Tibial artery (tissue), 4 donors: ENCODE data around the gene COPZ2.

Experiments used
- DNase-seq, 2 donors: peaks; one replicate each; pipeline ENCODE4 v3.0.0-alpha.2; 2019
- H3K27ac ChIP-seq, 2 donors: fragments of 200-600 bp; sonication (generic) in 1 of 2; 1 replicate in 1 of 2; 2 replicates in 1 of 2; pipeline ENCODE4 v1.5.1; 2018 to 2019; ENCODE audit warnings: mild to moderate bottlenecking in 1 of 2
- H3K27me3 ChIP-seq, 2 donors: fragments of 200-600 bp; sonication (generic) in 1 of 2; one replicate each; pipeline versions ENCODE4 v1.5.1 to v1.6.0; 2016 to 2019
- H3K36me3 ChIP-seq, 3 donors: fragments of 200-600 bp; sonication (generic) in 2 of 3; one replicate each; pipeline ENCODE4 v1.5.1; 2016 to 2019; ENCODE audit warnings: mild to moderate bottlenecking in 2 of 3
- H3K4me1 ChIP-seq, 4 donors: fragments of 200-600 bp; sonication (generic) in 2 of 4; 1 replicate in 3 of 4; 2 replicates in 1 of 4; pipeline ENCODE4 v1.5.1; 2016 to 2019
- H3K4me3 ChIP-seq, 2 donors: fragments of 200-600 bp; sonication (generic) in 1 of 2; 1 replicate in 1 of 2; 2 replicates in 1 of 2; pipeline ENCODE4 v1.5.1; 2018 to 2019; ENCODE audit warnings: mild to moderate bottlenecking in 2 of 2
- H3K9me3 ChIP-seq, 3 donors: fragments of 200-600 bp; sonication (generic) in 1 of 3; one replicate each; pipeline ENCODE4 v1.5.1; 2016 to 2019
- intact Hi-C: fragments of 100-400 bp; cut with DNase I; formaldehyde crosslinking; loops from one replicate; pipeline ENCODE4 v1.15.0; 2023; ENCODE audit warnings: low total_unique reads
- TF ChIP-seq, protein P1 (sequence below), 2 experiments: fragments of 200-600 bp in 1 of 2; fragments of 450-650 bp in 1 of 2; IDR thresholded peaks; one replicate each; pipeline ENCODE4 v1.5.1; 2017 to 2019; ENCODE audit warnings: antibody characterized with exemption in 2 of 2, mild to moderate bottlenecking in 1 of 2, moderate library complexity in 1 of 2

Gene COPZ2

DNA sequence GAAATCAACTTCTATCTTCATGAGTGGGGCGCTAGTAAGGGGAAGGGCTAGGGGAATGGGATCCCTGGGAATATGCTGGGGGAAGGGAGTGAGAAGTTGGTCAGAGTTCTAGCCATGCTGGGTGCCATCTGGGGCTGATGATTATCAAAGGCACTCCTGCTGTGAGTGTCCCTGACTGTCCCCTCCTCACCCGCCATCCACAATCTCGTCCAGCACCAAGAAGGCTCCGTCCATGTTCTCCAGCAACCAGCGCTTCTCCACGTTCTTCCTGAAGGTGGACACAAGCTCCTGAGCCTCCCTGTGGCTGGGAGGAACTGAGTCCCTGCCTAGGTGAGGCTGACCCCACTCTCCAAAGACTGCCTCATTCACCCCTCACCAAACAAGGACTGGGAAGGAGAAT, 5.6 kb downstream of the COPZ2 start:
- intact Hi-C loops = no loop called here
- peaks cover 0 to 17% (median 7%) of the 10 kb centered on the region in 4 donors for H3K4me1 ChIP-seq
- TF ChIP-seq, protein P1, sequence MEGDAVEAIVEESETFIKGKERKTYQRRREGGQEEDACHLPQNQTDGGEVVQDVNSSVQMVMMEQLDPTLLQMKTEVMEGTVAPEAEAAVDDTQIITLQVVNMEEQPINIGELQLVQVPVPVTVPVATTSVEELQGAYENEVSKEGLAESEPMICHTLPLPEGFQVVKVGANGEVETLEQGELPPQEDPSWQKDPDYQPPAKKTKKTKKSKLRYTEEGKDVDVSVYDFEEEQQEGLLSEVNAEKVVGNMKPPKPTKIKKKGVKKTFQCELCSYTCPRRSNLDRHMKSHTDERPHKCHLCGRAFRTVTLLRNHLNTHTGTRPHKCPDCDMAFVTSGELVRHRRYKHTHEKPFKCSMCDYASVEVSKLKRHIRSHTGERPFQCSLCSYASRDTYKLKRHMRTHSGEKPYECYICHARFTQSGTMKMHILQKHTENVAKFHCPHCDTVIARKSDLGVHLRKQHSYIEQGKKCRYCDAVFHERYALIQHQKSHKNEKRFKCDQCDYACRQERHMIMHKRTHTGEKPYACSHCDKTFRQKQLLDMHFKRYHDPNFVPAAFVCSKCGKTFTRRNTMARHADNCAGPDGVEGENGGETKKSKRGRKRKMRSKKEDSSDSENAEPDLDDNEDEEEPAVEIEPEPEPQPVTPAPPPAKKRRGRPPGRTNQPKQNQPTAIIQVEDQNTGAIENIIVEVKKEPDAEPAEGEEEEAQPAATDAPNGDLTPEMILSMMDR (IDR thresholded peaks at IDR 0.05) = no peak
- H3K36me3 ChIP-seq = peaks cover 0 to 11% (median 10%) of the 10 kb centered on the region in 3 donors
- H3K9me3 ChIP-seq = no peaks in the 10 kb centered on the region
- no peaks in the 10 kb centered on the region for H3K27me3 ChIP-seq
- no peak for DNase-seq
- no peak overlapping the region for H3K27ac ChIP-seq
- H3K4me3 ChIP-seq = no peak overlapping the region

DNA sequence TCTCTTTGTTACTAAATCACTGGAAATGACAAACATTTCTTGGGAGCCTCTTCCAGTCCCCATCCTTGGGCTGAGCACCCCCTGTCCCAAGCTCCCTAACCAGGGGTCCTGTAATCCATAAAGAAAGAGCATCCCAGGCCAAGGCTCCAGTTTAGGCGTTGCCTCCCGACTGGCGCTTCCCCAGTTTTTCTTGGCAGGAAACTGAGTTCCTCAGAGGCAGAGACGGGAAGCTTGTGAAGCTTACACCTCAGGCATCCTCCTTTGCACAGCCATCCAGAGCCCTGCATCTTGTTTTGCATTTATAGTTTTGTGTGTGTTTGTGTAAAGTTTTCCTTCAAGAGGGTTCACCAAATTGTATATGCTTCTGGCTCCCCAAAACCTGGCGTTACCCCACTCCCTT, 7.1 kb downstream of the COPZ2 start:
- Histone ChIP-seq H3K9me3 (no peaks in the 10 kb centered on the region), H3K36me3 (peaks cover 0 to 11% (median 10%) of the 10 kb centered on the region in 3 donors), H3K4me1 (peaks cover 0 to 24% (median 18%) of the 10 kb centered on the region in 4 donors), H3K4me3 (no peak overlapping the region), H3K27me3 (no peaks in the 10 kb centered on the region), H3K27ac (no peak overlapping the region)
- TF ChIP-seq, protein P1 (IDR thresholded peaks at IDR 0.05) = no peak
- intact Hi-C loops = no loop called here
- DNase-seq = no peak

DNA sequence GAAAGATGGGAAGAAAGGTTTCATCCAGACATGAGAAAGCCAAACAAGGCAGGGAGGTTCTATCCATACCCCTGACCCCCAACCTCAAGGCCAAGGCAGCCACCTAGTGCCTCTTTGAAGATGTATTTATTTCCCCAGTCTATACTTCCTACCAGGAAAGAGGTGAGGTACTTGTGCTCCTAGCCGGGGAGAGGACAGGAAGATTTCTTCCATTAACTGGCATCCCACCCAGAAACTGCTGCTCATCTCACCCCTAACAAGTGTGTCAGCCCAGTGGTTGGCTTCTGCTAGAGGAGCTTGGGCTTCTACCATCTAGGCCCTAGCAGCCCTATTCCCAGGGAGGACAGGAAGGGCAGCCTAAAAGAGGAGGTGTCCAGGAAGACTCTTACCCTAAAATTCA, 8.9 kb downstream of the COPZ2 start:
- intact Hi-C loops = loop anchor here (5.0 kb wide), 1 partner anchor 589 kb away; the partner anchor contains the start of gene HOXB8
- no peak overlapping the region for H3K27ac ChIP-seq
- peaks cover 0 to 37% (median 32%) of the 10 kb centered on the region in 4 donors for H3K4me1 ChIP-seq
- H3K4me3 ChIP-seq = no peak overlapping the region
- no peaks in the 10 kb centered on the region for H3K27me3 ChIP-seq
- no peak for DNase-seq
- H3K9me3 ChIP-seq = no peaks in the 10 kb centered on the region
- H3K36me3 ChIP-seq = peaks cover 0 to 11% (median 10%) of the 10 kb centered on the region in 3 donors
- TF ChIP-seq, protein P1 (IDR thresholded peaks at IDR 0.05) = no peak

DNA sequence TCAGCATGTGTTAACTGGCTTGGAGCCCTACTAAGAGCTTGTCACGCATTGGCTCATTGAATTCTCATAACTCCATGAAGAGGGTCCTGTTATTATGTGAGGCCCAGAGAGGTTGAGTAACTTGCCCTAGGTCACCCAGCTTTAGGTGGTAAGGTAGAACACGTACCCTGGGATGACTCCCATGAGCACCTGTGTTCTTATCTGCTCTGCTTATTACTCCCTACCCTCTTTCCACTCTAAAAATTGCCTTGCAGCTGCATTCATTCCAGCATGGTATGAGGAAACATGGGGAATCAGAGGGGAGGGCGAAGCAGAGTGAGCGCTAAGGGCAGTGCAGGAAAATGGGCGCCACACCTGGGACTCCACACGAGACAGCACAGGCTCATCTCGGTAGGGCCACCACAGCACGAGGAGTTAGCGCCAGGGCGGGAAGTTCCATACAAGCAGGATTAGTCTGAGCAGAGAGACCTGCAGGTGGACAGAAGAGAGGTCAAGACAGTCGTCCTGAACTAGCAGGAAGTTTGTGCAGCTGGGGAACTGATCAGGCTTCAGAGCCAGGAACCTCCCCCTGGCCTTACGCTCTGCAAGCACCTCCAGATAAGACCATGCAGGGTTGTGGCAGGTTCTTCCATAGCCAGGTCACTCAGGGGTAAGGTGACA, 10.1 kb downstream of the COPZ2 start:
- Histone ChIP-seq H3K27ac (peak overlapping the region; percentile 70 to 77), H3K4me3 (no peak overlapping the region), H3K27me3 (no peaks in the 10 kb centered on the region), H3K9me3 (no peaks in the 10 kb centered on the region), H3K36me3 (peaks cover 0 to 7% (median 0%) of the 10 kb centered on the region in 3 donors), H3K4me1 (peaks cover 0 to 46% (median 41%) of the 10 kb centered on the region in 4 donors)
- intact Hi-C loops = loop anchor here (5.0 kb wide), 1 partner anchor 590 kb away; the partner anchor contains the start of gene HOXB8
- no peak for DNase-seq
- TF ChIP-seq, protein P1 (IDR thresholded peaks at IDR 0.05) = no peak

DNA sequence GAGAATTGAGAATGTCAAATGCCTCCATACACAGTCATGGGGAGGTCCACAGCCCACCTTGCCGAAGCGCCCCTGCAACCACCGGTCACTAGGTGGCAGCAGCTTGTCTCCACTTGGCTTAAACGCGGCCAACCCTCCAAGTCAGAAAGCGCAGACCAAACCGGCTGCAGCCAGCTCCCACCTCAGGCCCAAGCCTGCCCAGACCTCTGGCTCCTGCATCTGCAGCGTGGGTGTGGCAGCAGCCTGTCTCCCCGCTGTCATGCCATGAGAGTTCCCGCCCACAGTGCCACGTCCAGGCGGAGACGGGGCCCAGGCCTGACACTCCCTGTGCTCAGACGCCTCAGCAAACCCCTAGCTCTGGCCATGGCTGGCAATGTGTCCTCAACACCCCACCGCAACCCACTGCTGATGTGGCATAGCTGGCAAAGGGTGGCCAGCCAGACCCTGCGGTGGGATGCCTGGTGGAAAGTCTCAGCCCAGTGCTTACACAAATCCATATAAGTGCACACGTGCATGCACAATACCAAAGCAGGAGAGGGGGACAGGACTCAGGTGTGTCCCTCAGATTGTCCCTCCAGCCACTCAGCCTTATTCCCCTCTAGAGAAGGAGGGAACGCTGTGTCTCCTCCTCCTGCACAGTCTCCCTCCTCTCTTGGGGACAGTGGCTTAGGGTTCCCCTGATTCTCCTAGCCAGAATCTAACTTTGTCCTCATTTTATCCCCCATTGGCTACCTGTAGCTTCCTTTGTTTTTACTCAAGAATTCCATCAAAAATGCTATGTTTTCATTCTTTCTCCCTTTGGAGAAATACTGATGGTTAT, 10.9 kb downstream of the COPZ2 start:
- Histone ChIP-seq H3K4me3 (peak overlapping the region in 1 of 2 donors; percentile 57), H3K9me3 (no peaks in the 10 kb centered on the region), H3K4me1 (peaks cover 0 to 46% (median 41%) of the 10 kb centered on the region in 4 donors), H3K36me3 (no peaks in the 10 kb centered on the region), H3K27me3 (no peaks in the 10 kb centered on the region), H3K27ac (peak overlapping the region; percentile 70 to 77)
- TF ChIP-seq, protein P1 (IDR thresholded peaks at IDR 0.05) = peak; percentile 88 to 92
- peak; percentile 85 to 95 for DNase-seq
- intact Hi-C loops = loop anchor here (1.0 to 5.0 kb wide), 2 partner anchors 48 to 591 kb away; partner anchors contain the start of gene HOXB8
